GM12878 (cell line): ENCODE measurements around the gene BTNL8. TPM values are rescaled to one million over a fixed set of nuclear protein-coding genes. Genes with fewer than 3 reads are reported as not detected.

Source experiments
- CEBPB ChIP-seq, 2 experiments: fragments of 150-350 bp in 1 of 2; IDR thresholded peaks; 2 replicates each; pipeline ENCODE4 v1.6.1; 2012 to 2014; ENCODE audit warnings: low read depth in 2 of 2, low read length in 2 of 2, borderline replicate concordance in 1 of 2, inconsistent platforms in 1 of 2
- CREB1 ChIP-seq: IDR thresholded peaks from 2 replicates; pipeline ENCODE4 v1.6.1; 2012; ENCODE audit warnings: low read depth, mild to moderate bottlenecking, inconsistent platforms
- EP300 ChIP-seq, 2 experiments: fragments of 150-350 bp in 1 of 2; IDR thresholded peaks; 2 replicates each; pipeline ENCODE4 v1.6.1; 2011 to 2012; ENCODE audit warnings: low read depth in 2 of 2, low read length in 2 of 2, borderline replicate concordance in 1 of 2, improper control_type of control experiment in 1 of 2, inconsistent platforms in 1 of 2; ENCODE audit not compliant: control insufficient read depth in 1 of 2
- GABPA ChIP-seq: IDR thresholded peaks from 2 replicates; pipeline ENCODE4 v1.6.1; 2014; ENCODE audit warnings: antibody characterized with exemption, low read depth, mild to moderate bottlenecking, inconsistent platforms
- RFX5 ChIP-seq: IDR thresholded peaks from 2 replicates; pipeline ENCODE4 v1.6.1; 2011; ENCODE audit warnings: low read depth, low read length, improper control_type of control experiment
- SREBF2 ChIP-seq: IDR thresholded peaks from 2 replicates; pipeline ENCODE4 v1.6.1; 2012; ENCODE audit warnings: mild to moderate bottlenecking, low read length
- TBL1XR1 ChIP-seq: IDR thresholded peaks from 2 replicates; pipeline ENCODE4 v1.6.1; 2012; ENCODE audit warnings: low read depth, low read length, improper control_type of control experiment
- TCF12 ChIP-seq: IDR thresholded peaks from 2 replicates; pipeline ENCODE4 v1.6.1; 2011; ENCODE audit warnings: low read depth, mild to moderate bottlenecking, low read length
- TCF7 ChIP-seq: IDR thresholded peaks from 2 replicates; pipeline ENCODE4 v1.6.1; 2014; ENCODE audit warnings: antibody characterized with exemption, borderline replicate concordance
- ZNF207 ChIP-seq: fragments of 450-650 bp; IDR thresholded peaks from 2 replicates; pipeline ENCODE4 v1.6.1; 2014; ENCODE audit warnings: antibody characterized with exemption, mild to moderate bottlenecking, borderline replicate concordance
- ZNF622 ChIP-seq: fragments of 450-650 bp; IDR thresholded peaks from 2 replicates; pipeline ENCODE4 v1.6.1; 2017; ENCODE audit warnings: mild to moderate bottlenecking, inconsistent platforms
- polyA plus RNA-seq, 11 experiments: library from polyadenylated mRNA; depleted of rRNA in 4 of 11; unstranded in 6 of 11; stranded (reverse) in 5 of 11; fragments of >200 nt; fragmentation: Nextera tagmentation in 4 of 11; fragmentation: Illumina TruSeq in 1 of 11; extraction: Ambion mirVana in 4 of 11; extraction: Trizol in 1 of 11; gene quantifications; 1 replicate in 1 of 11; 2 replicates in 10 of 11; pipeline versions ENCODE4 v1.2.1 to v1.2.3, GENCODE V29; 2011 to 2016; ENCODE audit warnings: inconsistent platforms in 2 of 11, missing spikeins in 2 of 11, low read depth in 1 of 11
- total RNA-seq, 4 experiments: library from RNA; depleted of rRNA in 3 of 4; stranded (reverse); fragments of >200 nt in 3 of 4; fragmentation: Illumina TruSeq in 1 of 4; extraction: Trizol in 1 of 4; gene quantifications; 2 replicates each; pipeline versions ENCODE4 v1.2.1 to v1.2.3, GENCODE V29; 2013 to 2021
- TF ChIP-seq, protein P1 (sequence below): fragments of 450-650 bp; IDR thresholded peaks from 2 replicates; pipeline ENCODE4 v1.6.1; 2017; ENCODE audit warnings: mild to moderate bottlenecking, moderate library complexity
- TF ChIP-seq, protein P2 (sequence below): fragments of 450-650 bp; IDR thresholded peaks from 2 replicates; pipeline ENCODE4 v1.6.1; 2018; ENCODE audit warnings: mild to moderate bottlenecking, low read depth, moderate library complexity; ENCODE audit not compliant: partially characterized antibody
- TF ChIP-seq, protein P3 (sequence below): fragments of 450-650 bp; IDR thresholded peaks from 2 replicates; pipeline ENCODE4 v1.6.1; 2017; ENCODE audit warnings: antibody characterized with exemption, mild to moderate bottlenecking, moderate library complexity

Gene BTNL8
- total and polyA plus RNA-seq, 10 of the 15 experiments (the other 5 are each of a cell fraction or from before 2014, with no cell fraction given): 0.13 to 3.4 (median 0.26) TPM; not detected in 2

DNA sequence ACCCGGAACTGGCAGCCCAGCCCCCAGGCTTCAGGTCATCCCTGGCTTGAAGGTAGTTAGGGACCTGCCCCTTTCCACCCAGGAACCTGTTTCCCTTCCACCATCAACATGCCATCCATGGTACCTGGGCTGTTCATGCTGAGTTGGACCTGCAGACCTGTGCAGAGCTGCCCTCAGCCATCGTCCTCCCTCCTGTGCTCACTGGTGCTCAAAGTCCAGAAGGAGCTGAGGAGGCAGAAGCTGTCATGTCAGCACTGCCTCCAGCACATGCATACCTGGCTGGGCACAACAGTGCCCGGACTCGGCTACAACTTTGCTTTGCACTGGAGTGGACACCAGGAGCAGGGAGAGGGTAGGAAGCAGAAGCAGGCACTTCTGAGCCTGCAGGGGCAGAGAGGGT lies 36.2 kb downstream of the BTNL8 start (continued):
- TF ChIP-seq, protein P1, sequence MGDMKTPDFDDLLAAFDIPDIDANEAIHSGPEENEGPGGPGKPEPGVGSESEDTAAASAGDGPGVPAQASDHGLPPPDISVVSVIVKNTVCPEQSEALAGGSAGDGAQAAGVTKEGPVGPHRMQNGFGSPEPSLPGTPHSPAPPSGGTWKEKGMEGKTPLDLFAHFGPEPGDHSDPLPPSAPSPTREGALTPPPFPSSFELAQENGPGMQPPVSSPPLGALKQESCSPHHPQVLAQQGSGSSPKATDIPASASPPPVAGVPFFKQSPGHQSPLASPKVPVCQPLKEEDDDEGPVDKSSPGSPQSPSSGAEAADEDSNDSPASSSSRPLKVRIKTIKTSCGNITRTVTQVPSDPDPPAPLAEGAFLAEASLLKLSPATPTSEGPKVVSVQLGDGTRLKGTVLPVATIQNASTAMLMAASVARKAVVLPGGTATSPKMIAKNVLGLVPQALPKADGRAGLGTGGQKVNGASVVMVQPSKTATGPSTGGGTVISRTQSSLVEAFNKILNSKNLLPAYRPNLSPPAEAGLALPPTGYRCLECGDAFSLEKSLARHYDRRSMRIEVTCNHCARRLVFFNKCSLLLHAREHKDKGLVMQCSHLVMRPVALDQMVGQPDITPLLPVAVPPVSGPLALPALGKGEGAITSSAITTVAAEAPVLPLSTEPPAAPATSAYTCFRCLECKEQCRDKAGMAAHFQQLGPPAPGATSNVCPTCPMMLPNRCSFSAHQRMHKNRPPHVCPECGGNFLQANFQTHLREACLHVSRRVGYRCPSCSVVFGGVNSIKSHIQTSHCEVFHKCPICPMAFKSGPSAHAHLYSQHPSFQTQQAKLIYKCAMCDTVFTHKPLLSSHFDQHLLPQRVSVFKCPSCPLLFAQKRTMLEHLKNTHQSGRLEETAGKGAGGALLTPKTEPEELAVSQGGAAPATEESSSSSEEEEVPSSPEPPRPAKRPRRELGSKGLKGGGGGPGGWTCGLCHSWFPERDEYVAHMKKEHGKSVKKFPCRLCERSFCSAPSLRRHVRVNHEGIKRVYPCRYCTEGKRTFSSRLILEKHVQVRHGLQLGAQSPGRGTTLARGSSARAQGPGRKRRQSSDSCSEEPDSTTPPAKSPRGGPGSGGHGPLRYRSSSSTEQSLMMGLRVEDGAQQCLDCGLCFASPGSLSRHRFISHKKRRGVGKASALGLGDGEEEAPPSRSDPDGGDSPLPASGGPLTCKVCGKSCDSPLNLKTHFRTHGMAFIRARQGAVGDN: no peak
- TF ChIP-seq, protein P2, sequence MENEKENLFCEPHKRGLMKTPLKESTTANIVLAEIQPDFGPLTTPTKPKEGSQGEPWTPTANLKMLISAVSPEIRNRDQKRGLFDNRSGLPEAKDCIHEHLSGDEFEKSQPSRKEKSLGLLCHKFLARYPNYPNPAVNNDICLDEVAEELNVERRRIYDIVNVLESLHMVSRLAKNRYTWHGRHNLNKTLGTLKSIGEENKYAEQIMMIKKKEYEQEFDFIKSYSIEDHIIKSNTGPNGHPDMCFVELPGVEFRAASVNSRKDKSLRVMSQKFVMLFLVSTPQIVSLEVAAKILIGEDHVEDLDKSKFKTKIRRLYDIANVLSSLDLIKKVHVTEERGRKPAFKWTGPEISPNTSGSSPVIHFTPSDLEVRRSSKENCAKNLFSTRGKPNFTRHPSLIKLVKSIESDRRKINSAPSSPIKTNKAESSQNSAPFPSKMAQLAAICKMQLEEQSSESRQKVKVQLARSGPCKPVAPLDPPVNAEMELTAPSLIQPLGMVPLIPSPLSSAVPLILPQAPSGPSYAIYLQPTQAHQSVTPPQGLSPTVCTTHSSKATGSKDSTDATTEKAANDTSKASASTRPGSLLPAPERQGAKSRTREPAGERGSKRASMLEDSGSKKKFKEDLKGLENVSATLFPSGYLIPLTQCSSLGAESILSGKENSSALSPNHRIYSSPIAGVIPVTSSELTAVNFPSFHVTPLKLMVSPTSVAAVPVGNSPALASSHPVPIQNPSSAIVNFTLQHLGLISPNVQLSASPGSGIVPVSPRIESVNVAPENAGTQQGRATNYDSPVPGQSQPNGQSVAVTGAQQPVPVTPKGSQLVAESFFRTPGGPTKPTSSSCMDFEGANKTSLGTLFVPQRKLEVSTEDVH: no peak
- TF ChIP-seq RFX5 (no peak), ZNF622 (no peak), TCF7 (no peak), TCF12 (no peak), CREB1 (no peak), SREBF2 (no peak), EP300 (IDR thresholded peaks at IDR 0.05; ENCODE audit: borderline replicate concordance in 1 of 2, control insufficient read depth in 1 of 2, low read depth in 2 of 2, low read length in 2 of 2) (no peak), TBL1XR1 (no peak), GABPA (no peak), CEBPB (IDR thresholded peaks at IDR 0.05; ENCODE audit: borderline replicate concordance in 1 of 2, low read depth in 2 of 2, low read length in 2 of 2) (no peak), ZNF207 (no peak)
- TF ChIP-seq, protein P3, sequence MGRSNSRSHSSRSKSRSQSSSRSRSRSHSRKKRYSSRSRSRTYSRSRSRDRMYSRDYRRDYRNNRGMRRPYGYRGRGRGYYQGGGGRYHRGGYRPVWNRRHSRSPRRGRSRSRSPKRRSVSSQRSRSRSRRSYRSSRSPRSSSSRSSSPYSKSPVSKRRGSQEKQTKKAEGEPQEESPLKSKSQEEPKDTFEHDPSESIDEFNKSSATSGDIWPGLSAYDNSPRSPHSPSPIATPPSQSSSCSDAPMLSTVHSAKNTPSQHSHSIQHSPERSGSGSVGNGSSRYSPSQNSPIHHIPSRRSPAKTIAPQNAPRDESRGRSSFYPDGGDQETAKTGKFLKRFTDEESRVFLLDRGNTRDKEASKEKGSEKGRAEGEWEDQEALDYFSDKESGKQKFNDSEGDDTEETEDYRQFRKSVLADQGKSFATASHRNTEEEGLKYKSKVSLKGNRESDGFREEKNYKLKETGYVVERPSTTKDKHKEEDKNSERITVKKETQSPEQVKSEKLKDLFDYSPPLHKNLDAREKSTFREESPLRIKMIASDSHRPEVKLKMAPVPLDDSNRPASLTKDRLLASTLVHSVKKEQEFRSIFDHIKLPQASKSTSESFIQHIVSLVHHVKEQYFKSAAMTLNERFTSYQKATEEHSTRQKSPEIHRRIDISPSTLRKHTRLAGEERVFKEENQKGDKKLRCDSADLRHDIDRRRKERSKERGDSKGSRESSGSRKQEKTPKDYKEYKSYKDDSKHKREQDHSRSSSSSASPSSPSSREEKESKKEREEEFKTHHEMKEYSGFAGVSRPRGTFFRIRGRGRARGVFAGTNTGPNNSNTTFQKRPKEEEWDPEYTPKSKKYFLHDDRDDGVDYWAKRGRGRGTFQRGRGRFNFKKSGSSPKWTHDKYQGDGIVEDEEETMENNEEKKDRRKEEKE: no peak
- TF ChIP-seq, all 136 proteins: peak for 0
